Tibial nerve (tissue), 3 donors: ENCODE measurements around the gene EDN3.

ENCODE experiments used
- POLR2A ChIP-seq, 2 donors: fragments of 450-650 bp; IDR thresholded peaks; one replicate each; pipeline ENCODE4 v1.6.1; 2017; ENCODE audit warnings: antibody characterized with exemption in 2 of 2, mild to moderate bottlenecking in 2 of 2, moderate library complexity in 2 of 2
- TF ChIP-seq, protein P1 (sequence below), 5 experiments: fragments of 200-600 bp in 3 of 5; fragments of 450-650 bp in 2 of 5; sonication (generic) in 3 of 5; IDR thresholded peaks; one replicate each; pipeline ENCODE4 v1.5.1; 2016 to 2019; ENCODE audit warnings: antibody characterized with exemption in 5 of 5, mild to moderate bottlenecking in 3 of 5, moderate library complexity in 2 of 5

DNA sequence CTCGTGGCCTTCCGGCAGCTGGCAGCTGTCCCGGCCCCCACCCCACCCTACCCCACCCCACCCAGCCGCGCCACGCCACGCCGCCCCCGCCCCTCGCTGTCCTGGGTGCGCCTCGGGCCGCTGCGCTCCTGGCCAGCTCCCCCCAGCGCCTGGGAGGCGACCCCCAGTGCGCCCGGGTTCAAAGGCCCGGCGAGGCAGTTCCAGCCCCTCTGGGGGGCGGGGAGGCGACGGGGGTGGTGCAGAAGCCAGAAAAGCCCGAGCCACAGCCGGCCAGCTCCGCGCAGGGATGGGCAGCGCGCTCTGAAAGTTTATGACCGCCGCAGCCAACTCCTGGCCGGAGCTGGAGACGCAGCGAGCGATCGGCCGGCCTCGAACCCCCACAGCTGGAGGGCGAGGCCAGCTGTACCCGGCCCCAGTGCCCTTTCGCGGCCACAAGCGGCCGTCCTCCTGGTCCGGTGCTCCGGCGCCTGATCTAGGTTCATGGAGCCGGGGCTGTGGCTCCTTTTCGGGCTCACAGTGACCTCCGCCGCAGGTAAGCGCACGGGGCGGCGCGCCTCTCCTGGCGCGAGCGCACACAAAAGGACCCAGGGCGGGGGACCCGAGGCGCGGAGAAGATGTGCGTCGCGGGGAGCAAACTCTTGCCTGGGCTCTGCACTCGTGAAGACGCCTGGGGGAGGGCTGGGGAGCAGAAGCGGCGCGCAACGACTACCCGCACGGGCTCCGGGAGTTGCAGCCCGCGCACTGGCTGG, at the start of gene EDN3:
- TF ChIP-seq, protein P1, sequence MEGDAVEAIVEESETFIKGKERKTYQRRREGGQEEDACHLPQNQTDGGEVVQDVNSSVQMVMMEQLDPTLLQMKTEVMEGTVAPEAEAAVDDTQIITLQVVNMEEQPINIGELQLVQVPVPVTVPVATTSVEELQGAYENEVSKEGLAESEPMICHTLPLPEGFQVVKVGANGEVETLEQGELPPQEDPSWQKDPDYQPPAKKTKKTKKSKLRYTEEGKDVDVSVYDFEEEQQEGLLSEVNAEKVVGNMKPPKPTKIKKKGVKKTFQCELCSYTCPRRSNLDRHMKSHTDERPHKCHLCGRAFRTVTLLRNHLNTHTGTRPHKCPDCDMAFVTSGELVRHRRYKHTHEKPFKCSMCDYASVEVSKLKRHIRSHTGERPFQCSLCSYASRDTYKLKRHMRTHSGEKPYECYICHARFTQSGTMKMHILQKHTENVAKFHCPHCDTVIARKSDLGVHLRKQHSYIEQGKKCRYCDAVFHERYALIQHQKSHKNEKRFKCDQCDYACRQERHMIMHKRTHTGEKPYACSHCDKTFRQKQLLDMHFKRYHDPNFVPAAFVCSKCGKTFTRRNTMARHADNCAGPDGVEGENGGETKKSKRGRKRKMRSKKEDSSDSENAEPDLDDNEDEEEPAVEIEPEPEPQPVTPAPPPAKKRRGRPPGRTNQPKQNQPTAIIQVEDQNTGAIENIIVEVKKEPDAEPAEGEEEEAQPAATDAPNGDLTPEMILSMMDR (IDR thresholded peaks at IDR 0.05), result no peak
- no peak for TF ChIP-seq POLR2A (IDR thresholded peaks at IDR 0.05)
